ENCODE data around the gene SRSF8.

GRCh38 chr11:95098826-95099225 is 32.1 kb downstream of the SRSF8 start:
- TF ChIP-seq EP300 (IDR thresholded peaks at IDR 0.05; ENCODE audit: borderline replicate concordance) (no peak), TEAD4 (IDR thresholded peaks at IDR 0.05) (no peak), RAD21 (IDR thresholded peaks at IDR 0.05; ENCODE audit: low read depth) (no peak)
